K562 (cell line): ENCODE data around the gene GEMIN5. TPM values are rescaled to one million over a fixed set of nuclear protein-coding genes. Genes with fewer than 3 reads are reported as not detected.

Experiments used
- ATAC-seq: fragments of 200-7000 bp; cut with Tn5 transposase; 3 replicates; pipeline ENCODE4 v1.9.1; 2020; ENCODE audit warnings: moderate library complexity
- BruUV-seq: library from RNA; stranded (reverse); fragments of 400-500 nt; replicated peaks from 2 replicates; lab custom pipeline; 2021; lab: Mats Ljungman, UMichigan
- CTCF ChIA-PET: fragments of 300-600 bp; formaldehyde crosslinking; extraction: SDS; loops from one replicate; lab custom pipeline; 2021; ENCODE audit warnings: low intra/inter-chr PET ratio; lab: Yijun Ruan, JAX
- POLR2A ChIA-PET: fragments of 300-600, 350-650 bp; sonication (Branson Sonifier 250); formaldehyde crosslinking; extraction: SDS; loops from one replicate; lab custom pipeline; 2021; ENCODE audit warnings: antibody characterized with exemption, inconsistent platforms; lab: Yijun Ruan, JAX
- DNase-seq, 4 experiments: peaks; one replicate each; pipeline versions ENCODE4 v3.0.0 to v3.0.0-alpha.2; 2011 to 2018; ENCODE audit warnings: low spot score in 3 of 4, mixed read lengths in 3 of 4; ENCODE audit errors: extremely low read depth in 1 of 4
- FAIRE-seq: peaks from 2 replicates; lab custom pipeline; 2011; peaks lifted over from hg19 to GRCh38; lab: Jason Lieb, UNC
- H2AFZ ChIP-seq: 2 replicates; pipeline ENCODE4 v1.6.0; 2011; ENCODE audit warnings: low read depth, low read length, control low read depth, inconsistent platforms
- H3K27ac ChIP-seq: fragments of 200-600 bp; 3 replicates; pipeline ENCODE4 v1.8.0; 2011; ENCODE audit warnings: low read depth, mild to moderate bottlenecking, control low read depth, inconsistent platforms, low read length, moderate library complexity, mixed read lengths; ENCODE audit errors: extremely low read depth
- H3K27me3 ChIP-seq, 2 experiments: fragments of 300-600 bp in 1 of 2; 2 replicates in 1 of 2; 3 replicates in 1 of 2; pipeline versions ENCODE4 v1.6.0 to v1.8.0; 2011; ENCODE audit warnings: inconsistent platforms in 2 of 2, low read length in 2 of 2, mild to moderate bottlenecking in 1 of 2, mixed read lengths in 1 of 2, moderate library complexity in 1 of 2; ENCODE audit not compliant: control insufficient read depth in 2 of 2, insufficient read depth in 2 of 2
- H3K36me3 ChIP-seq: fragments of 300-600 bp; 3 replicates; pipeline ENCODE4 v1.8.0; 2011; ENCODE audit warnings: mild to moderate bottlenecking, low read length, inconsistent platforms; ENCODE audit not compliant: control insufficient read depth, insufficient read depth
- H3K4me1 ChIP-seq, 2 experiments: fragments of 200-600 bp in 1 of 2; replicated peaks in 1 of 2; 2 replicates in 1 of 2; 3 replicates in 1 of 2; pipeline versions ENCODE4 v1.5.1 to v1.8.0; 2011; ENCODE audit warnings: inconsistent platforms in 2 of 2, low read length in 2 of 2, mild to moderate bottlenecking in 1 of 2, mixed read lengths in 1 of 2, moderate library complexity in 1 of 2; ENCODE audit not compliant: control insufficient read depth in 2 of 2, insufficient read depth in 2 of 2
- H3K4me2 ChIP-seq: 2 replicates; pipeline ENCODE4 v1.6.1; 2011; ENCODE audit warnings: low read length, control low read depth, inconsistent platforms, mixed read lengths; ENCODE audit not compliant: insufficient read depth
- H3K4me3 ChIP-seq: fragments of 200-600 bp; sonication (generic), shearing (Covaris generic); 2 replicates; pipeline ENCODE4 v1.5.1; 2016; ENCODE audit warnings: control low read depth, inconsistent platforms
- H3K79me2 ChIP-seq: fragments of 200-600 bp; 3 replicates; pipeline ENCODE4 v1.8.0; 2011; ENCODE audit warnings: low read length, inconsistent platforms; ENCODE audit not compliant: control insufficient read depth, insufficient read depth
- H3K9ac ChIP-seq, 2 experiments: 2 replicates each; pipeline versions ENCODE4 v1.6.0 to v1.6.1; 2011; ENCODE audit warnings: low read depth in 2 of 2, low read length in 2 of 2, control low read depth in 1 of 2, inconsistent platforms in 1 of 2, mild to moderate bottlenecking in 1 of 2, mixed read lengths in 1 of 2; ENCODE audit not compliant: insufficient read depth in 1 of 2
- H3K9me1 ChIP-seq: one replicate; pipeline ENCODE4 v1.6.0; 2011; ENCODE audit warnings: inconsistent platforms, mild to moderate bottlenecking, low read length, moderate library complexity; ENCODE audit not compliant: control insufficient read depth, insufficient read depth
- H3K9me3 ChIP-seq: replicated peaks from 2 replicates; pipeline ENCODE4 v1.5.1; 2011; ENCODE audit warnings: low read depth, low read length, inconsistent platforms; ENCODE audit not compliant: control insufficient read depth, insufficient read depth
- H4K20me1 ChIP-seq: replicated peaks from 2 replicates; pipeline ENCODE4 v1.6.1; 2011; ENCODE audit warnings: low read length, inconsistent platforms, mixed read lengths; ENCODE audit not compliant: control insufficient read depth, insufficient read depth
- CBFA2T2 ChIP-seq: fragments of 450-650 bp; conservative IDR thresholded peaks from 2 replicates; pipeline ENCODE4 v1.6.1; 2017; ENCODE audit warnings: mild to moderate bottlenecking
- EZH2 ChIP-seq: IDR thresholded peaks from 2 replicates; pipeline ENCODE4 v1.6.1; 2012; ENCODE audit warnings: low read depth, mild to moderate bottlenecking, inconsistent platforms, low read length, borderline replicate concordance
- KDM5B ChIP-seq: fragments of 200-600 bp; sonication (generic); IDR thresholded peaks from 2 replicates; pipeline ENCODE4 v1.6.1; 2012; ENCODE audit warnings: low read depth, mild to moderate bottlenecking, moderate library complexity, low read length, control low read depth, inconsistent platforms; ENCODE audit not compliant: insufficient replicate concordance
- NFYB ChIP-seq: IDR thresholded peaks from 2 replicates; pipeline ENCODE4 v1.6.1; 2011; ENCODE audit warnings: mild to moderate bottlenecking, moderate library complexity; ENCODE audit not compliant: insufficient read length; ENCODE audit errors: extremely low read depth
- PURB ChIP-seq: sonication (generic); formaldehyde crosslinking; IDR thresholded peaks from 2 replicates; pipeline ENCODE4 v1.9.0; 2021; ENCODE audit warnings: low read depth, mild to moderate bottlenecking, missing genetic modification reagents
- TRIM24 ChIP-seq, 2 experiments: fragments of 450-650 bp; IDR thresholded peaks; 2 replicates each; pipeline ENCODE4 v1.6.1; 2016
- ZBED1 ChIP-seq: IDR thresholded peaks from 2 replicates; pipeline ENCODE4 v1.6.1; 2014
- ZEB2 ChIP-seq: fragments of 450-650 bp; IDR thresholded peaks from 2 replicates; pipeline ENCODE4 v1.6.1; 2016
- ZKSCAN1 ChIP-seq: fragments of 150-350 bp; IDR thresholded peaks from 2 replicates; pipeline ENCODE4 v1.6.1; 2016; ENCODE audit warnings: low read depth, low read length
- ZNF347 ChIP-seq: fragments of 450-650 bp; formaldehyde crosslinking; IDR thresholded peaks from 2 replicates; pipeline ENCODE4 v1.4.0; 2020; ENCODE audit warnings: low read depth, mild to moderate bottlenecking, moderate library complexity
- WGBS: fragments of 100-300 bp; shearing (Covaris generic); methylation state at CpG from one replicate; pipeline ENCODE4 v1.1.6; 2016; ENCODE audit warnings: low coverage, mixed read lengths; ENCODE audit not compliant: insufficient coverage; ENCODE audit errors: missing lambda C conversion rate; 5-methylcytosine and 5-hydroxymethylcytosine counted together
- in situ Hi-C: fragments of 300-500 bp; cut with MboI; formaldehyde crosslinking; loops from 4 replicates; pipeline ENCODE4 v1.15.0; 2018; ENCODE audit warnings: inconsistent platforms, mixed read lengths
- intact Hi-C: fragments of 100-400 bp; cut with micrococcal nuclease; formaldehyde crosslinking; loops from 2 replicates; pipeline ENCODE4 v1.14.2; 2022
- polyA plus RNA-seq, 8 experiments: library from polyadenylated mRNA; depleted of rRNA in 4 of 8; stranded (reverse) in 5 of 8; unstranded in 3 of 8; fragments of >200 nt; fragmentation: Nextera tagmentation in 2 of 8; fragmentation: Illumina TruSeq in 1 of 8; extraction: Ambion mirVana in 2 of 8; extraction: Trizol in 1 of 8; gene quantifications; 2 replicates each; pipeline versions ENCODE4 v1.2.1 to v1.2.3, GENCODE V29; 2011 to 2014; ENCODE audit warnings: inconsistent platforms in 1 of 8, missing spikeins in 1 of 8
- total RNA-seq, 7 experiments: library from RNA; depleted of rRNA in 6 of 7; stranded (reverse); fragments of >200 nt in 6 of 7; fragmentation: Illumina TruSeq in 2 of 7; extraction: Trizol in 2 of 7; gene quantifications; 2 replicates each; pipeline versions ENCODE4 v1.2.1 to v1.2.3, GENCODE V29; 2011 to 2021; ENCODE audit warnings: low replicate concordance in 1 of 7
- TF ChIP-seq, protein P1 (sequence below): fragments of 450-650 bp; formaldehyde crosslinking; IDR thresholded peaks from 2 replicates; pipeline ENCODE4 v1.4.0; 2020; ENCODE audit warnings: mild to moderate bottlenecking, moderate library complexity
- TF ChIP-seq, protein P2 (sequence below): sonication (generic); formaldehyde crosslinking; IDR thresholded peaks from 2 replicates; pipeline ENCODE4 v1.5.0; 2020; ENCODE audit warnings: missing genetic modification reagents
- TF ChIP-seq, protein P3 (sequence below), 2 experiments: fragments of 250-450 bp in 1 of 2; fragments of 450-650 bp in 1 of 2; sonication (Bioruptor Pico) in 1 of 2; IDR thresholded peaks; 2 replicates each; pipeline versions ENCODE4 v1.6.1 to v1.8.0; 2016 to 2021; ENCODE audit warnings: mild to moderate bottlenecking in 2 of 2, moderate library complexity in 2 of 2, missing compliant biosample characterization in 1 of 2, missing genetic modification characterization in 1 of 2
- TF ChIP-seq, protein P4 (sequence below): fragments of 450-650 bp; IDR thresholded peaks from 2 replicates; pipeline ENCODE4 v1.6.1; 2016; ENCODE audit warnings: low read depth, mild to moderate bottlenecking, moderate library complexity

Gene GEMIN5
- total and polyA plus RNA-seq, 9 of the 15 experiments (the other 6 are each of a cell fraction or from before 2014, with no cell fraction given) = 10.3 to 48.2 (median 34.7) TPM

DNA sequence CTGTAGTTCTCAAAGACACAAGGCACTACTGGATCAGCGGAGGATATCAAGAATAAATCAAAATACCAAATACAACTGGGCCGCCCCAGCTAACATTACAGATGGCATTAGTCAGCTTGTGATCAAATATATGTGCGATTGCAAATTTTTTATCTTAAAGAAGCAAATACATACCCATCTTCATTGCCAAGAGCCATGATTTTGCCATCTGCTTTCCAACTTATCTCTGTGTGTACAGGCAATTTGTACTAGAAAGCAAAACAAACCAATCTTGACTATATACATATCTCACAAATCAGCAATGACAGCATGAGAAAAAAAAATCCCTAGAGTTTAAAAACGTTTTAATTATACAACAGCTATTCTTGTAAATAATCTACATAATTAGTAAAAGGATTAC, 20.3 kb downstream of the GEMIN5 start:
- Histone ChIP-seq H3K27me3 (no peaks in the 10 kb centered on the region), H3K4me2 (no peak overlapping the region), H3K4me1 (no peaks in the 10 kb centered on the region), H2AFZ (no peak overlapping the region), H4K20me1 (no peaks in the 10 kb centered on the region), H3K9me3 (no peaks in the 10 kb centered on the region), H3K9me1 (no peaks in the 10 kb centered on the region), H3K27ac (no peak overlapping the region), H3K4me3 (no peak overlapping the region), H3K79me2 (no peaks in the 10 kb centered on the region), H3K36me3 (peaks cover 90% of the 10 kb centered on the region), H3K9ac (no peak overlapping the region)
- 58% methylated on average over 4 of the region's 4 CpGs for WGBS
- DNase-seq (no peak), FAIRE-seq (no peak), ATAC-seq (no peak)
- intact Hi-C loops (no loop called here), in situ Hi-C loops (no loop called here)
- BruUV-seq = no TSS peak
- CTCF ChIA-PET = no interaction called here
- TF ChIP-seq EZH2 (no peak), CBFA2T2 (no peak), ZBED1 (no peak), TRIM24 (IDR thresholded peaks at IDR 0.05) (no peak), ZNF347 (CRISPR knock-in tag) (no peak), ZEB2 (no peak), KDM5B (no peak), ZKSCAN1 (no peak), PURB (CRISPR knock-in tag) (no peak), NFYB (no peak)
- TF ChIP-seq, protein P1, sequence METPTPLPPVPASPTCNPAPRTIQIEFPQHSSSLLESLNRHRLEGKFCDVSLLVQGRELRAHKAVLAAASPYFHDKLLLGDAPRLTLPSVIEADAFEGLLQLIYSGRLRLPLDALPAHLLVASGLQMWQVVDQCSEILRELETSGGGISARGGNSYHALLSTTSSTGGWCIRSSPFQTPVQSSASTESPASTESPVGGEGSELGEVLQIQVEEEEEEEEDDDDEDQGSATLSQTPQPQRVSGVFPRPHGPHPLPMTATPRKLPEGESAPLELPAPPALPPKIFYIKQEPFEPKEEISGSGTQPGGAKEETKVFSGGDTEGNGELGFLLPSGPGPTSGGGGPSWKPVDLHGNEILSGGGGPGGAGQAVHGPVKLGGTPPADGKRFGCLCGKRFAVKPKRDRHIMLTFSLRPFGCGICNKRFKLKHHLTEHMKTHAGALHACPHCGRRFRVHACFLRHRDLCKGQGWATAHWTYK (CRISPR knock-in tag) = no peak
- TF ChIP-seq, protein P2, sequence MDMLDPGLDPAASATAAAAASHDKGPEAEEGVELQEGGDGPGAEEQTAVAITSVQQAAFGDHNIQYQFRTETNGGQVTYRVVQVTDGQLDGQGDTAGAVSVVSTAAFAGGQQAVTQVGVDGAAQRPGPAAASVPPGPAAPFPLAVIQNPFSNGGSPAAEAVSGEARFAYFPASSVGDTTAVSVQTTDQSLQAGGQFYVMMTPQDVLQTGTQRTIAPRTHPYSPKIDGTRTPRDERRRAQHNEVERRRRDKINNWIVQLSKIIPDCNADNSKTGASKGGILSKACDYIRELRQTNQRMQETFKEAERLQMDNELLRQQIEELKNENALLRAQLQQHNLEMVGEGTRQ = no peak
- TF ChIP-seq, protein P3, sequence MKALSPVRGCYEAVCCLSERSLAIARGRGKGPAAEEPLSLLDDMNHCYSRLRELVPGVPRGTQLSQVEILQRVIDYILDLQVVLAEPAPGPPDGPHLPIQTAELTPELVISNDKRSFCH (CRISPR knock-in tag; IDR thresholded peaks at IDR 0.05) = no peak
- TF ChIP-seq, protein P3 (tag; IDR thresholded peaks at IDR 0.05) = no peak
- TF ChIP-seq, protein P4, sequence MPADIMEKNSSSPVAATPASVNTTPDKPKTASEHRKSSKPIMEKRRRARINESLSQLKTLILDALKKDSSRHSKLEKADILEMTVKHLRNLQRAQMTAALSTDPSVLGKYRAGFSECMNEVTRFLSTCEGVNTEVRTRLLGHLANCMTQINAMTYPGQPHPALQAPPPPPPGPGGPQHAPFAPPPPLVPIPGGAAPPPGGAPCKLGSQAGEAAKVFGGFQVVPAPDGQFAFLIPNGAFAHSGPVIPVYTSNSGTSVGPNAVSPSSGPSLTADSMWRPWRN = no peak
- POLR2A ChIA-PET = interaction anchor here (0.6 to 1.4 kb wide), 6 partner anchors 10 to 46 kb away, joined by 3 to 4 read pairs (median 3); partner anchors contain the start of gene GEMIN5
